GM12878 (cell line): ENCODE results near the gene GNAT3.

Experiments used
- BACH1 ChIP-seq: fragments of 450-650 bp; IDR thresholded peaks from 2 replicates; pipeline ENCODE4 v1.6.1; 2017; ENCODE audit warnings: mild to moderate bottlenecking, borderline replicate concordance
- CTCF ChIP-seq, 3 experiments: IDR thresholded peaks in 2 of 3; conservative IDR thresholded peaks in 1 of 3; 2 replicates each; pipeline ENCODE4 v1.5.1; 2011; ENCODE audit warnings: low read depth in 3 of 3, low read length in 3 of 3, mild to moderate bottlenecking in 3 of 3, control low read depth in 2 of 3, moderate library complexity in 2 of 3, inconsistent platforms in 1 of 3, mixed read lengths in 1 of 3; ENCODE audit not compliant: control insufficient read depth in 2 of 3, insufficient read depth in 1 of 3; ENCODE audit errors: extremely low read depth in 1 of 3
- FOS ChIP-seq: IDR thresholded peaks from 3 replicates; pipeline ENCODE4 v1.6.1; 2011; ENCODE audit warnings: borderline replicate concordance; ENCODE audit not compliant: insufficient read length; ENCODE audit errors: extremely low read depth
- JUNB ChIP-seq: IDR thresholded peaks from 2 replicates; pipeline ENCODE4 v1.6.1; 2016; ENCODE audit warnings: antibody characterized with exemption, mild to moderate bottlenecking
- JUND ChIP-seq: IDR thresholded peaks from 2 replicates; pipeline ENCODE4 v1.6.1; 2012; ENCODE audit warnings: low read depth, mild to moderate bottlenecking, low read length, improper control_type of control experiment, moderate library complexity
- MEF2A ChIP-seq: IDR thresholded peaks from 2 replicates; pipeline ENCODE4 v1.6.1; 2011; ENCODE audit warnings: low read depth, mild to moderate bottlenecking, low read length, moderate library complexity; ENCODE audit not compliant: insufficient read depth
- MYB ChIP-seq: fragments of 150-350 bp; IDR thresholded peaks from 2 replicates; pipeline ENCODE4 v1.6.1; 2014; ENCODE audit warnings: mild to moderate bottlenecking, low read depth, low read length, borderline replicate concordance
- POLR2A ChIP-seq: IDR thresholded peaks from 2 replicates; pipeline ENCODE4 v1.6.1; 2011; ENCODE audit warnings: low read depth, mild to moderate bottlenecking, low read length
- POLR2AphosphoS5 ChIP-seq: IDR thresholded peaks from 2 replicates; pipeline ENCODE4 v1.6.1; 2011; ENCODE audit warnings: mild to moderate bottlenecking, low read length, inconsistent platforms
- RCOR1 ChIP-seq: conservative IDR thresholded peaks from 2 replicates; pipeline ENCODE4 v1.6.1; 2012; ENCODE audit warnings: low read depth, low read length, improper control_type of control experiment
- SKIL ChIP-seq: fragments of 450-650 bp; IDR thresholded peaks from 2 replicates; pipeline ENCODE4 v1.6.1; 2017; ENCODE audit warnings: mild to moderate bottlenecking, low read depth, inconsistent platforms; ENCODE audit not compliant: poor library complexity, severe bottlenecking
- SP1 ChIP-seq: IDR thresholded peaks from one replicate; pipeline ENCODE4 v1.6.1; 2011; ENCODE audit warnings: low read depth, low read length
- SPI1 ChIP-seq: IDR thresholded peaks from 2 replicates; pipeline ENCODE4 v1.6.1; 2011; ENCODE audit warnings: low read depth, mild to moderate bottlenecking, low read length, moderate library complexity, borderline replicate concordance; ENCODE audit not compliant: insufficient read depth
- USF2 ChIP-seq: IDR thresholded peaks from 2 replicates; pipeline ENCODE4 v1.6.1; 2011; ENCODE audit warnings: low read depth, low read length, improper control_type of control experiment, borderline replicate concordance

- no peak for TF ChIP-seq SP1
- no peak for TF ChIP-seq POLR2A
- TF ChIP-seq RCOR1: no peak
- no peak for TF ChIP-seq MYB
- TF ChIP-seq MEF2A: no peak
- TF ChIP-seq SPI1: no peak
- TF ChIP-seq CTCF (IDR thresholded peaks at IDR 0.05 in 2 of 3, conservative IDR thresholded peaks at IDR 0.05 in 1 of 3; ENCODE audit: control insufficient read depth in 2 of 3, extremely low read depth in 1 of 3, insufficient read depth in 1 of 3, low read depth in 3 of 3, low read length in 3 of 3): no peak
- no peak for TF ChIP-seq BACH1
- TF ChIP-seq POLR2AphosphoS5: no peak
- no peak for TF ChIP-seq USF2
- TF ChIP-seq JUNB: no peak
- no peak for TF ChIP-seq SKIL
- TF ChIP-seq FOS: no peak
- TF ChIP-seq JUND: no peak
These were observed 5.9 kb downstream of the GNAT3 start for GRCh38 chr7:80505900-80506500.
